GM18519 (cell line): ENCODE measurements around the gene OR4X1.
A peak's percentile ranks its signal among the peaks of the same experiment; 100 is the strongest.
"Not testable (repeated sequence)": the region's sequence is repeated elsewhere in the genome, so short reads cannot be mapped to it uniquely, and the experiment has no call there.

Experiments
- ATAC-seq: cut with Tn5 transposase; IDR thresholded peaks from one replicate; pipeline ENCODE4 v1.9.1; 2021; ENCODE audit warnings: mild to moderate bottlenecking, moderate library complexity; ENCODE audit not compliant: unreplicated experiment, low FRiP score

The OR4X1 gene, protein sequence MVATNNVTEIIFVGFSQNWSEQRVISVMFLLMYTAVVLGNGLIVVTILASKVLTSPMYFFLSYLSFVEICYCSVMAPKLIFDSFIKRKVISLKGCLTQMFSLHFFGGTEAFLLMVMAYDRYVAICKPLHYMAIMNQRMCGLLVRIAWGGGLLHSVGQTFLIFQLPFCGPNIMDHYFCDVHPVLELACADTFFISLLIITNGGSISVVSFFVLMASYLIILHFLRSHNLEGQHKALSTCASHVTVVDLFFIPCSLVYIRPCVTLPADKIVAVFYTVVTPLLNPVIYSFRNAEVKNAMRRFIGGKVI

DNA sequence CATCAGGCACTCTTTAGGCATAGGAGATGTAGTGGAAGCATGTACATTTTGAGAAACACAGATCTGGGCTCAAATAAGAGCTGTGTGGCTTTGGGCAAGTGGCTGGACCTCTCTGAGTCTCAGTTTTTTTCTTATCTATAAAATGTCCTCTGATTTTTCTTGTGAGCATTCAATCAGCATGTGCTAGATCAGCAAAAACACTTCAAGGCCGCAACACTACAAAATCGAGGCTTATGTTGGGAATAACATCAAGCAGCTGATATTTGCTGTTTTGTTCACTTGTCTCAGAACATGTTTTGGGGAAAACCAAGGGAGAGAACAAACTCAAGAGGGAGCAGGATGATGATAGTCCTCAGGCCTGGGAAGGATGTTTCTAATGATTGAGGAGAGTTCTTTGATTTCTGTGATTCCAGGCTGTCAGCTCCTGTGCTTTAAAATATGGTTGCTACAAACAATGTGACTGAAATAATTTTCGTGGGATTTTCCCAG lies at the start of gene OR4X1:
Gene OR4X1, plus strand, starts transcription at position 439 of the 489 bp plus-strand sequence. Its CDS starts 0 bp downstream, at position 439.
- ATAC-seq = no peak

GRCh38 chr11:48216510-48216909 lies 47.2 kb upstream of the OR4X1 start, which contains the start of gene OR4B1:
TSS of gene OR4B1 (plus strand) at chr11:48216810. CDS start at chr11:48216810, 0 bp downstream.
- no peak for ATAC-seq

- no peak for ATAC-seq
These were observed 34.9 kb upstream of the OR4X1 start for GRCh38 chr11:48228761-48229160.

DNA sequence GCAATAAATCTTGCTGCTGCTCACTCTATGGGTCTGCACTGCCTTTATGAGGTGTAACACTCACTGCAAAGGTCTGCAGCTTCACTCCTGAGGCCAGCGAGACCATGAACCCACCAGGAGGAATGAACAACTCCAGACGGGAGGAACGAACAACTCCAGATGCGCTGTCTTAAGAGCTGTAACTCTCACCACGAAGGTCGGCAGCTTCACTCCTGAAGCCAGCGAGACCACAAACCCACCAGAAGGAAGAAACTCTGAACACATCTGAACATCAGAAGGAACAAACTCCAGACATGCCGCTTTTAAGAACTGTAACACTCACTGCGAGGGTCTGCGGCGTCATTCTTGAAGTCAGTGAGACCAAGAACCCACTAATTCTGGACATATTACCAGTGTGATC lies 33.6 kb upstream of the OR4X1 start:
- ATAC-seq = not testable (repeated sequence)

DNA sequence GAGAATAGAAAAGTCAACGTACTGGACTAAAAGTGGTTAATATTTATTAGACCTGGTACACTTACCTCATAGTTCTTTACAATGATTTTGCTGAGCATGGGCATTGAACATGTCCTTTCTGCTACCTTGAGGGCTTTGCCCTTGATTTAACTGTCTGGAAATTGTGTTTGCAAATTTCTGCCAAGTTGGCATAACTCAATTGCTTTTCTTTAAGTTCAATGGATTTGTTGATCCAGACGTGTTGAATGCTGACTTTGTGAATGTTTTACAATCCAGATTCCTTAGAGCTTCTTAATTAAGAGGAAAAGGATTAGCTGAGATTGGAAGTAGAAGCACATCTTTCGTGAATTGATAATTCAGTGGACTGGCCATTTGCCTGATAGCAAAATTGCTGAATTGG lies 25.9 kb upstream of the OR4X1 start:
- ATAC-seq = no peak

DNA sequence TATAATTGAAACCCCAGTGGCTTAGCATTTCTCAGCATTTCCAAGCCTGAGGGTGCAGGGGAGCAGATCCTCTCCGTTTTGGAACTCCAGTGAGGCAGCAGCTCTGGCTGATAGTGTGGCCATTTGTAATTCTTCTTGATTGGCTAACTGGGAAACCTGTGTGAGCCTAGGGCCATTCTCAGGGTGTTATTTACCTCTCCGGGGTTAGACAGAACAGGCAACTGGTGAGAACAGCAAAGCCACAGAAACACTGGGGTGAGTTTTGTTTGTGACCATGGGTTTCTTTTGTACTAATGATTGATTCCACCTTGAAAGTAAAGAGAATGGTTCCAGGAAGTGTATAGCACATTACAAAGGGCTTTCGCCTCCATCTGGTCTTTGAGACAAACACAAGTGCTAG lies 21.2 kb upstream of the OR4X1 start:
- ATAC-seq = no peak

- no peak for ATAC-seq
These were observed 18.9 kb upstream of the OR4X1 start, which contains the start of gene OR4X2 for GRCh38 chr11:48244804-48245203. TSS of gene OR4X2 (plus strand) at chr11:48245104. CDS start at chr11:48245104, 0 bp downstream.

- no peak for ATAC-seq
These were observed 14.8 kb upstream of the OR4X1 start for GRCh38 chr11:48248902-48249301.

- no peak for ATAC-seq
These were observed 2.1 kb upstream of the OR4X1 start for GRCh38 chr11:48261600-48261999.

- no peak for ATAC-seq
These were observed 7.0 kb downstream of the OR4X1 start for GRCh38 chr11:48270621-48271020.

DNA sequence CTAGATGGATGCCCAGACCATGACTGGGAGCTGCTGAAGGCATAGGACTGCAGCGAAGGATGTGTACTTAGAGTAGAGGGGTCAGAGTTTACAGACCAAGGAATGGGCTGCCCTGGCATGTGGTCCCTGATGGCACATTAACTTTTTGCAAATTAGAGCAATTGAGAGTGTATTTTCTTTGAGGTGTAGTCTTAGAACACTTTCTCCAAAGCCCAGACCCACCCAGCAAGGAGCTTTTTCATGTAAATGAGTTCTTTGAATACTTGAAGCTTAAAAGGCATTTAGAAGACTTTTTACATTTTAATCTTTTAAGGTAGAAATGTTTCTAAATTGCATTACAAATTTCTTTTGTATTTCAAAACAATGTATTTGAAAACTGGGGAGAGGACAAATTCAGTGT lies 8.9 kb downstream of the OR4X1 start:
- ATAC-seq = no peak

GRCh38 chr11:48305923-48306322 lies 42.3 kb downstream of the OR4X1 start, which contains the start of gene OR4S1:
TSS of gene OR4S1 (plus strand) at chr11:48306223. CDS start at chr11:48306223, 0 bp downstream.
- no peak for ATAC-seq

DNA sequence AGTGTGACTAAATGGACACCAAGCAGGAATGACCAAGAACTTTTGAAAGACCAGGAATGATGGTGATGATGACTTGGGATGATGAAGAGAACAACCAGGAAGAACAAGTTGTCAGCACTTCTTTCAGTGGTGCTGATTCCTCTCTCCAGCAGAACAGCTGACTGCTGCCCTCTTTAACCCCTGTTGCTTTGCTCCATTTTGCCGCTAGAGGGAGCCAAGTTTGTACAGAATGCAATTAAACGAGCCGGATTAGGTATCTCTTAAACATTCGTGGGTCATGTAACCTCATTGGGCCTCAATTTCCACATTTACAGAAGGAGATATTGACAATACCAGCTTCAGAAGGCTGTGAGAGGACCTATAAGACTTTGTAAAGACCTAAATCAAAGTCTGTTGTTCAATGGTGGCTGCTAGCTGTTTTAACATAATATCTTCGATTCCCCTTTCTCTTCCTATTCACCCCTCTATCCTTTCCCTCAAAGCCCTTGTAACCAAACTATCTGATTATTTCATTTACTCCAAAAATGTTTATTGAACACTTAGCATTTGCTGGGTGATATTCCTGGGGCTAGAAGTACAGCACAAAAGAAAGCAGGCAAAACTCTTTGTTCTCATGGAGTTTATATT lies 44.2 kb downstream of the OR4X1 start:
- peak; percentile 91 for ATAC-seq

DNA sequence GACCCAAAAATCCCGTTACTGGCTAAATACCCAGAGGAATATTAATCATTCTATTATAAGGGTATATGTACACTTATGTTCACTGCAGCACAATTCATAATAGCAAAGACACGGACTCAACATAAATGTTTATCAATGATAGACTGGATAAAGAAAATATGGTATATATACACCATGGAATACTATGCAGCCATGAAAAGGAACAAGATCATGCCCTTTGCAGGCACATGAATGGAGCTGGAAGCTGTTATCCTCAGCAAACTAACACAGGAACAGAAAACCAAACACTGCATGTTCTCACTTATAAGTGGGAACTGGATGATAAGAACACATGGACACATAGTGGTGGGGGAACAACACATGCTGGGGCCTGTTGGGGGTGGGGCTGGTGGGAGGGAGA lies 49.9 kb downstream of the OR4X1 start:
- not testable (repeated sequence) for ATAC-seq
